NB4 (cell line): ENCODE measurements around the gene SPEN.

Experiments used
- POLR2A ChIP-seq: IDR thresholded peaks from 2 replicates; pipeline ENCODE4 v1.6.1; 2011; ENCODE audit warnings: mild to moderate bottlenecking; ENCODE audit not compliant: insufficient read length; ENCODE audit errors: extremely low read depth
- TF ChIP-seq, protein P1 (sequence below): IDR thresholded peaks from 2 replicates; pipeline ENCODE4 v1.6.1; 2011; ENCODE audit warnings: low read depth, low read length
- TF ChIP-seq, protein P2 (sequence below): IDR thresholded peaks from one replicate; pipeline ENCODE4 v1.5.1; 2012; ENCODE audit warnings: low read depth, low read length

DNA sequence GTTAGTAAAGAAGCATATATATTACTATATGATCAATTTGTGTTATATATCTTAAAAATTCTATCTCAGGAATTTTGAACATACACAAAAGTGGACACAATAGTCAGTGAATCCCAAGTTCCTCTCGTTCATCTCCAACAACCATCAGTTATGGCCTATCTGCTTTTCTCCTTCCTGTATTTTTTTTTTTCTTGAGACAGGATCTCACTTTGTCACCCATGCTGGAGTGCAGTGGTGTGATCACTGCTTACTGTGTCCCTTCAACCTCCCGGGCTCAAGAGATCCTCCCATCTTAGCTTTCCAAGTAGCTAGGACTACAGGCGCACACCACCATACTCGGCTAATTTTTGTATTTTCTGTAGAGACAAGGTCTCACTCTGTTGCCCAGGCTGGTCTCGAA, 9.4 kb downstream of the SPEN start:
- TF ChIP-seq, protein P1, sequence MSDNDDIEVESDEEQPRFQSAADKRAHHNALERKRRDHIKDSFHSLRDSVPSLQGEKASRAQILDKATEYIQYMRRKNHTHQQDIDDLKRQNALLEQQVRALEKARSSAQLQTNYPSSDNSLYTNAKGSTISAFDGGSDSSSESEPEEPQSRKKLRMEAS, result no peak
- TF ChIP-seq, protein P2, sequence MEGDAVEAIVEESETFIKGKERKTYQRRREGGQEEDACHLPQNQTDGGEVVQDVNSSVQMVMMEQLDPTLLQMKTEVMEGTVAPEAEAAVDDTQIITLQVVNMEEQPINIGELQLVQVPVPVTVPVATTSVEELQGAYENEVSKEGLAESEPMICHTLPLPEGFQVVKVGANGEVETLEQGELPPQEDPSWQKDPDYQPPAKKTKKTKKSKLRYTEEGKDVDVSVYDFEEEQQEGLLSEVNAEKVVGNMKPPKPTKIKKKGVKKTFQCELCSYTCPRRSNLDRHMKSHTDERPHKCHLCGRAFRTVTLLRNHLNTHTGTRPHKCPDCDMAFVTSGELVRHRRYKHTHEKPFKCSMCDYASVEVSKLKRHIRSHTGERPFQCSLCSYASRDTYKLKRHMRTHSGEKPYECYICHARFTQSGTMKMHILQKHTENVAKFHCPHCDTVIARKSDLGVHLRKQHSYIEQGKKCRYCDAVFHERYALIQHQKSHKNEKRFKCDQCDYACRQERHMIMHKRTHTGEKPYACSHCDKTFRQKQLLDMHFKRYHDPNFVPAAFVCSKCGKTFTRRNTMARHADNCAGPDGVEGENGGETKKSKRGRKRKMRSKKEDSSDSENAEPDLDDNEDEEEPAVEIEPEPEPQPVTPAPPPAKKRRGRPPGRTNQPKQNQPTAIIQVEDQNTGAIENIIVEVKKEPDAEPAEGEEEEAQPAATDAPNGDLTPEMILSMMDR, result no peak
- TF ChIP-seq POLR2A, result no peak
